Measurements from ENCODE around the gene DCAF15.

The DCAF15 gene

GRCh38 chr19:13995017-13995728 lies 42.9 kb downstream of the DCAF15 start:
- no peak overlapping the region for H3K4me3 ChIP-seq (ENCODE audit: low read length)
- TF ChIP-seq ZNF274 (IDR thresholded peaks at IDR 0.05; ENCODE audit: low read depth, low read length): no peak

DNA sequence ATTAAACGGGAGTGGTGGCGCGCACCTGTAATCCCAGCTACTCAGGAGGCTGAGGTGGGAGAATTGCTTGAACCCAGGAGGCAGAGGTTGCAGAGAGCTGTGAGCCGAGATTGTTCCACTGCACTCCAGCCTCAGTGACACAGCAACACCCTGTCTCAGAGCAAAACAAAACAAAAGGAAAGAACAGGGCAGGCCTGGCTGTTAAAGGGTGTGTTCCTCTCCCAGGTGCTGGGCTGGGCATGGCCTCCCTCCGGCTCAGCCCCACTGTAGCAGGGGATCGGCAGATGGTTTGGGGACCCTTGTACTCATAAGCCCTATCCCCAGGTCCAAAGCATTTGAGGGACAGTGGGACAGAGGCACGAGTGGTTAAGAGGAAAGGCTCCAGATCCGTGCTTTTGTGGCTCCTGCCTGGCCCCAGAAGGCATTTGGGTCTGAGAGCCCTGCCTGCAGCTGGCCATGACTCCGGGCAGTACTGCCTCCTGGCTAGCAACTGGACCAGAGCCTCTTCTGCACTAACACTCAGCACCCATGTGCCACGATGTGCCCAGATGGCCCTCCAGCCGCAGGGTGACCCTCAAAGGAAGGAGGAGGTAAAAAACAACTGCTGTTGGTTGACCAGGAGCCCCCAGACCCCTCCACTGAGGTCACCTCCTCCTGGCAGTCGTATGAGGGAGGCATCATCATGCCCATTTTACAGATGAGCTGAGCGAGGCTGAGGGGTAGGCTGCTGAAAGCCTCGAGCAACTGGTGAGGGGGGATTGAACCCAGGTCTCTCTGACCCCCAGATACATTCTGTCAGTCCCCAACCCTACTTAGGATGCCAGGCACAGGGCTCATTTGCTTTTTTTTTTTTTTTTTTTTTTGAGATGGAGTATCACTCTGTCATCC lies 43.8 kb downstream of the DCAF15 start:
- no peak for TF ChIP-seq ZNF274 (IDR thresholded peaks at IDR 0.05; ENCODE audit: low read depth, low read length)
- no peak overlapping the region for H3K4me3 ChIP-seq (ENCODE audit: low read length)

DNA sequence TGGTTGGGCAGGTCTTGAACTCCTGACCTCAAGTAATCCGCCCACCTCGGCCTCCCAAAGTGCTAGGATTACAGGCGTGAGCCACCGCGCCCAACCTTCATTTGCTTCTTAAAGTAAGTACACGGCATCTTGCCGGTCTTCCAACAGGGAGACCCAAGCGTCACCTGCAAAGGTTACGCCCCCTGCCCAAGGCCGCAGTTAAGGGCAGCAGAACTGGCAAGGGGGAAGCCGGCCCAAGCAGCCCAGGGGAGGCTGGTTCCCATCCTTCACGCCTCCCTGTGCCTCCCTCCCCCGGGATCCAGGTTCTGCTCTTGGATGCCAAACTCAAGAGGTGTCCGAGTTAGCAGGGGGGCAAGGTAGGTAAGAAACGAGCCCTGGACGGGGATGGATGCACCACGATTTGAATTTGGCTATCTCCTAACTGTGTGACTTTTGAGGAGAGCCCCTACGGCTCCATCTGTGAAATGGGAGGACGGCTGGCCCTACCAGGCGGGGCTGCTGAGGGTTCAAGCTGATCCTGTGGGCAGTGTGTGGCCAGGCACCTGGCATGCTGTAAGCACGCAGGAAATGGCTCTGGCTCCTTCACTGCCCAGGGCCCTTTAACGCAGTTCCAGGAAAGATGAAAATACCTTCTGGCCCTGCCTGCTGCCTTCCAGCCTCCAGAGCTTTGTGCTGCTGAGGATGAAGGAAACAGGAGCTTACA lies 44.8 kb downstream of the DCAF15 start:
- TF ChIP-seq ZNF274 (IDR thresholded peaks at IDR 0.05; ENCODE audit: low read depth, low read length): no peak
- H3K4me3 ChIP-seq (ENCODE audit: low read length): no peak overlapping the region

DNA sequence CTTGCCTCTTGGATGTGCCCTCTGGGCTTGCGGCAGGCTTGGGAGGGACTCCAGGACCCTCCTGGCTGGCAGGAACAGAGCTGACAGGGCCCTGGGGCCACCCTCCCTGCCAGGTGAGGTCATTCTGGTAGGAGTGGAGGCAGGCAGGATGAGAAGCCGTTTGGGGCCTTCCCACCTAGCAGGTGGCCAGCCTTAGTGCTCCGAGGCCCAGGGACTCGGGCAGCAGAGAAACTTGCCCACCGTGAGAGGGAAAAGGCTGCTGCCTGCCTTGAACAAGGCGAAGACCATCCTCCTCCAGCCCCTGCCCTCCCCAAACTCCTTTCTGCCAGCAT lies 45.3 kb downstream of the DCAF15 start:
- H3K4me3 ChIP-seq (ENCODE audit: low read length): no peak overlapping the region
- TF ChIP-seq ZNF274 (IDR thresholded peaks at IDR 0.05; ENCODE audit: low read depth, low read length): no peak

GRCh38 chr19:13998426-13998825 lies 46.1 kb downstream of the DCAF15 start:
- no peak overlapping the region for H3K4me3 ChIP-seq (ENCODE audit: low read length)
- TF ChIP-seq ZNF274 (IDR thresholded peaks at IDR 0.05; ENCODE audit: low read depth, low read length): no peak

DNA sequence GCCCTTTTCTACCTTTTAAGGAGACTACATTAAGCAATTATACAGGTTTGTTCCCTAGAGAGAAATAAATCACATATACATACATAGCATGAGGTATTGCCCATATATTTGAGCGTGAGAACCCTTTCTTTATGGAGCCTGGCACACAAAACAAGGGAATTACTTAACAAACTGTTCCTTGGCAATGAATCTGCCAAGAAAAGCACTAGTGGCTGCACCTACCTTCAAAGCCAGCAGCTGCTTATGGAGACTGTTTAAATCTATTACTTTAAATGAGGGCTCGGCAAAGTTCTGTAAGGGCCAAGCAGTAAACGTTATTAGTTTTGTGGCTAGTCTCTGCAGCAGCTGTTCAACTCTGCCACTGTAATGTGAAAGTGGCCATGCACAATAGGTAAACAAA lies 46.8 kb downstream of the DCAF15 start:
- H3K4me3 ChIP-seq (ENCODE audit: low read length): no peak overlapping the region
- TF ChIP-seq ZNF274 (IDR thresholded peaks at IDR 0.05; ENCODE audit: low read depth, low read length): no peak

DNA sequence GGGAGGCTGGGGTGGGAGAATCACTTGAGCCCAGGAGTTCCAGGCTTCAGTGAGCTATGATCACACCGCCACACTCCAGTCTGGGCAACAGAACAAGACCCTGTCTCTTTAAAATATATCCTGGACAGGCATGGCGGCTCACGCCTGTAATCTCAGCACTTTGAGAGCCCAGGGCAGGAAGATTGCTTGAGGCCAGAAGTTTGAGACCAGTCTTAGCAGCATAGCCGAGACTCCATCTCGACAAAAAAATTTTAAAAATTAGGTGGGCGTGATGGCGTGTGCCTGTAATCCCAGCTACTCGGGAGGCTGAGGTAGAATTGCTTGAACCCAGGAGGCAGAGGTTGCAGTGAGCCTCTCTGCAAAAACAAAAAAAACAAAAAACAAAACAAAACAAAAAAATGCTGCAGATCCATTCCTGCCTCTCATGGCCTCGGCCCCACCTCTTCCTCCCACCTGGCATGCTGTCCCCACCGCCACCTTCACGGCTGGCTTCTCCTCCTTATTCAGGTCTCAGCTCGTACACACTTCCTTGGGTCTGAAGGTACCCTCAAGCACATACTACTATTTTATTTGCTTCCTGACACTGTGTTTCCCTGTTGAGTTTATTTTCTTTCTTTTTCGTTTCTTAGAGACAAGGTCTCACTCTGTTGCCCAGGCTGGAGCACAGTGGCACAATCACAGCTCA lies 48.5 kb downstream of the DCAF15 start:
- no peak overlapping the region for H3K4me3 ChIP-seq (ENCODE audit: low read length)
- no peak for TF ChIP-seq ZNF274 (IDR thresholded peaks at IDR 0.05; ENCODE audit: low read depth, low read length)

GRCh38 chr19:14002571-14003250 lies 50.4 kb downstream of the DCAF15 start:
- no peak for TF ChIP-seq ZNF274 (IDR thresholded peaks at IDR 0.05; ENCODE audit: low read depth, low read length)
- no peak overlapping the region; the same call in 1 of the 2 replicates for H3K4me3 ChIP-seq (ENCODE audit: low read length)

DNA sequence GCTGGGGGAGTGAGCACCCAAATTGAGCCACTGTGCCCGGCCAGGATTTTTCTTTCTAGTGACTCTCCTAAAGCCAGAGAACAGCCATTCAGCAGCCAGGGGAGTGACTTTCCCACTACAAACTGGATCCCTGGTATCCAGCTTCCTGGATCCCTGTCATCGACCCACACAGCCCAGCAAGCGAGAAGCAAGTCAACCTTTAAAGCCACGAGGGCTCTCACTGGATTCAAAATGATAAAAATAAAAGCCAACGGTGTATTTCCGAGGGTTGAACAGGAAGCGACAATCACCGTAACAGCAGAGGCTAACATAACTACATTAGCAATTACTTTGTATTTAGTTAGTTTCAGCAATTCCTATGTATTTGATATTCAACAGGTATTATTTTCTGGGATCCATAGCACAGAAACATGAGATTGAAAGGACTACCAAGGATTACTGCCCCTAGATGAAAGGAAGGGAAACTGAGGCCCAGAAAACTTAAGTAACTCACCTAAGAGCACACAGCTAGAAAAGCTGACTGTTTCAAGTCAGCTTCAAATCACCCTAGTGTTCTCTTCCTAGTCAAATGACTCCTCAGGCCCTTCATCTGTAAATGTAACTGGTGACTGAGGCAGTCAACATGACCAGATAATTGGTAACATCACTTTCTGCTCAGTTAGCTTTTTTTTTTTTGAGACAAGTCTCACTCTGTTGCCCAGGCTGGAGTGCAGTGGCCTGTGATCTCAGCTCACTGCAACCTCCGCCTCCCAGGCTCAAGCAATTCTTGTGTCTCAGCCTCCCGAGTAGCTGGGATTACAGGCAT lies 51.1 kb downstream of the DCAF15 start:
- no peak overlapping the region; the same call in 1 of the 2 replicates for H3K4me3 ChIP-seq (ENCODE audit: low read length)
- TF ChIP-seq ZNF274 (IDR thresholded peaks at IDR 0.05; ENCODE audit: low read depth, low read length): no peak

GRCh38 chr19:14004619-14005348 lies 52.5 kb downstream of the DCAF15 start:
- TF ChIP-seq ZNF274 (IDR thresholded peaks at IDR 0.05; ENCODE audit: low read depth, low read length): no peak
- peak overlapping the region; percentile 51; the same call in 1 of the 2 replicates for H3K4me3 ChIP-seq (ENCODE audit: low read length)

DNA sequence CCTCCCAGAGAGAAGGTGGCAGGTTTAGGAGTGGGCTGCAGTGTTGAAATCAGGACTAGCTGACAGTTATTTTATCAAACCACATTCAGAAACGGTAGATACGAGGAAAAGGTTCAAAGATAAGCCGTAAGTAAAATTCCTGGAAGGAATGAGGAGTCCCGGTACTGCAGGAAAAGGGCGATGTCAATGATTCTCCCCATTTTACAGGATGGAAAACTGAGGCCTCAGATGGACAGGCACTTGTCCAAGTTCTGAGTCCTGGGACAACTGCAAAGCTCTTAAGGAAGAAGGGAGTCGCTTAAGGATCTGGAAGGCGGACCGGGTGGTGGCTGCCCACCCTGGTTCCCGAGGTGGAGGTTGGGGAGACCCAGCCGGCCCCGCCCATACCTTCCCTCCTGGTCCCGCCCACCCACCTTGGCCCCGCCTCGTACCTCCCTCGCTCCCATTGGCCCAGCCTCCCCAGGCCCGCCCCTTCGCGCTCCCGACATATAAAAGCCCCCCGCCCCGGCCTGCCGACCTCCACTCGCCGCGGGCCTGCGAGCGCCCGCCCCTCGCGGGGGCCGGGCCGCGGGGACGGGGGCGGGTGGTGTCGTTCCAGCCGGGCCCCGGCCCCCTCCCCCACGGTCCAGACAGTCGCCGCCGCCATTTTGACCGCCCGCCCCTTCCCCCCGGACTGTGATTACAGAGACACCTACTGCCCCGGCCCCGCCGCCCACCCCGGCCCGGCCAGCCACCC lies 53.2 kb downstream of the DCAF15 start:
- H3K4me3 ChIP-seq (ENCODE audit: low read length): peak overlapping the region; percentile 68
- no peak for TF ChIP-seq ZNF274 (IDR thresholded peaks at IDR 0.05; ENCODE audit: low read depth, low read length)

Measured in GM08714 (cell line).